HG03469 (cell line): ENCODE measurements around the gene MARCHF2.

Experiments used
- ATAC-seq: cut with Tn5 transposase; IDR thresholded peaks from one replicate; pipeline ENCODE4 v1.9.1; 2021; ENCODE audit warnings: mild to moderate bottlenecking, moderate library complexity, moderate number of reproducible peaks; ENCODE audit not compliant: unreplicated experiment

MARCHF2 gene

GRCh38 chr19:8387688-8388611 lies 25.2 kb upstream of the MARCHF2 start:
- ATAC-seq, result no peak

GRCh38 chr19:8388612-8388958 lies 24.5 kb upstream of the MARCHF2 start:
- no peak for ATAC-seq

- ATAC-seq, result peak; percentile 83
Measured at GRCh38 chr19:8389891-8390616, 23.1 kb upstream of the MARCHF2 start, which contains the start of gene RAB11B. Gene RAB11B (plus strand): TSS chr19:8390360. CDS start chr19:8390417, 57 bp downstream.

GRCh38 chr19:8390617-8390981 lies 22.5 kb upstream of the MARCHF2 start:
- ATAC-seq, result peak; percentile 16

- ATAC-seq, result no peak
Measured at GRCh38 chr19:8391198-8392016, 21.7 kb upstream of the MARCHF2 start.

GRCh38 chr19:8392017-8392591 lies 21.0 kb upstream of the MARCHF2 start:
- ATAC-seq, result no peak

- no peak for ATAC-seq
Measured at GRCh38 chr19:8393192-8393870, 19.8 kb upstream of the MARCHF2 start.

- no peak for ATAC-seq
Measured at GRCh38 chr19:8393871-8394250, 19.2 kb upstream of the MARCHF2 start.

GRCh38 chr19:8395621-8396082 lies 17.5 kb upstream of the MARCHF2 start:
- ATAC-seq, result no peak

GRCh38 chr19:8396185-8396562 lies 16.9 kb upstream of the MARCHF2 start:
- no peak for ATAC-seq

GRCh38 chr19:8396563-8397203 lies 16.4 kb upstream of the MARCHF2 start:
- ATAC-seq, result no peak

- no peak for ATAC-seq
Measured at GRCh38 chr19:8397271-8397670, 15.8 kb upstream of the MARCHF2 start.

GRCh38 chr19:8397746-8398310 lies 15.3 kb upstream of the MARCHF2 start:
- ATAC-seq, result no peak

GRCh38 chr19:8398311-8398771 lies 14.8 kb upstream of the MARCHF2 start:
- ATAC-seq, result no peak

- no peak for ATAC-seq
Measured at GRCh38 chr19:8399681-8400188, 13.4 kb upstream of the MARCHF2 start.

GRCh38 chr19:8401981-8402411 lies 11.1 kb upstream of the MARCHF2 start:
- ATAC-seq, result no peak

- no peak for ATAC-seq
Measured at GRCh38 chr19:8403098-8403819, 9.8 kb upstream of the MARCHF2 start.

- no peak for ATAC-seq
Measured at GRCh38 chr19:8403820-8404109, 9.3 kb upstream of the MARCHF2 start.
